Measurements from ENCODE around the gene C9orf78. TPM values are rescaled to one million over a fixed set of nuclear protein-coding genes. Genes with fewer than 3 reads are reported as not detected.
A peak's percentile ranks its signal among the peaks of the same experiment; 100 is the strongest.

Gene C9orf78
- total and polyA plus RNA-seq, 5 donors from 2014 or later = 91.6 to 196 (median 170) TPM

- Mint-ChIP-seq H3K36me3 (peaks cover 9% of the 10 kb centered on the region), H3K9me3 (no peaks in the 10 kb centered on the region), H3K27me3 (no peaks in the 10 kb centered on the region), H3K4me1 (peaks cover 18 to 67% (median 29%) of the 10 kb centered on the region in 4 donors), H3K27ac (peak overlapping the region; percentile 21 to 92 (median 83)), H3K4me3 (peak overlapping the region in 2 of 4 donors; percentile 8 to 41)
- Histone ChIP-seq H3K36me3 (ENCODE audit: control insufficient read depth, insufficient read depth, low read length) (peaks cover 22% of the 10 kb centered on the region), H3K27ac (ENCODE audit: insufficient read depth, low read length, poor library complexity, severe bottlenecking) (peak overlapping the region; percentile 63), H3K9me3 (ENCODE audit: control insufficient read depth in 2 of 2, low read length in 2 of 2) (no peaks in the 10 kb centered on the region), H3K27me3 (ENCODE audit: control insufficient read depth, insufficient read depth, low read length) (no peaks in the 10 kb centered on the region), H3K4me1 (ENCODE audit: control insufficient read depth, insufficient read depth, low read length, poor library complexity, severe bottlenecking) (peaks cover 27% of the 10 kb centered on the region), H3K4me3 (ENCODE audit: low read depth, low read length) (peak overlapping the region; percentile 22)
- ATAC-seq (ENCODE audit: low read depth in 2 of 2) (no peak), DNase-seq (no peak)
Measured at GRCh38 chr9:129845373-129845772, 10.3 kb upstream of the C9orf78 start.

GRCh38 chr9:129841071-129841470, 6.0 kb upstream of the C9orf78 start:
- H3K4me3 ChIP-seq (ENCODE audit: low read depth, low read length) = no peak overlapping the region
- H3K4me1 ChIP-seq (ENCODE audit: control insufficient read depth, insufficient read depth, low read length, poor library complexity, severe bottlenecking) = peaks cover 68% of the 10 kb centered on the region
- H3K27me3 Mint-ChIP-seq = no peaks in the 10 kb centered on the region
- H3K27ac ChIP-seq (ENCODE audit: insufficient read depth, low read length, poor library complexity, severe bottlenecking) = no peak overlapping the region
- no peaks in the 10 kb centered on the region for H3K9me3 Mint-ChIP-seq
- peaks cover 6% of the 10 kb centered on the region for H3K36me3 ChIP-seq (ENCODE audit: control insufficient read depth, insufficient read depth, low read length)
- H3K9me3 ChIP-seq (ENCODE audit: control insufficient read depth in 2 of 2, low read length in 2 of 2) = no peaks in the 10 kb centered on the region
- H3K27ac Mint-ChIP-seq = peak overlapping the region; percentile 52 to 85 (median 71)
- H3K4me3 Mint-ChIP-seq = peak overlapping the region in 2 of 4 donors; percentile 39 to 54
- ATAC-seq (ENCODE audit: low read depth in 2 of 2) = no peak
- no peaks in the 10 kb centered on the region for H3K27me3 ChIP-seq (ENCODE audit: control insufficient read depth, insufficient read depth, low read length)
- peaks cover 32 to 86% (median 53%) of the 10 kb centered on the region in 4 donors for H3K4me1 Mint-ChIP-seq
- DNase-seq = no peak
- peaks cover 3% of the 10 kb centered on the region for H3K36me3 Mint-ChIP-seq

GRCh38 chr9:129840034-129840433, 5.0 kb upstream of the C9orf78 start:
- H3K9me3 Mint-ChIP-seq = no peaks in the 10 kb centered on the region
- Histone ChIP-seq H3K4me1 (ENCODE audit: control insufficient read depth, insufficient read depth, low read length, poor library complexity, severe bottlenecking) (peaks cover 63% of the 10 kb centered on the region), H3K27me3 (ENCODE audit: control insufficient read depth, insufficient read depth, low read length) (no peaks in the 10 kb centered on the region), H3K27ac (ENCODE audit: insufficient read depth, low read length, poor library complexity, severe bottlenecking) (peak overlapping the region; percentile 58), H3K9me3 (ENCODE audit: control insufficient read depth in 2 of 2, low read length in 2 of 2) (no peaks in the 10 kb centered on the region), H3K4me3 (ENCODE audit: low read depth, low read length) (peak overlapping the region; percentile 51), H3K36me3 (ENCODE audit: control insufficient read depth, insufficient read depth, low read length) (peaks cover 6% of the 10 kb centered on the region)
- peaks cover 22 to 79% (median 47%) of the 10 kb centered on the region in 4 donors for H3K4me1 Mint-ChIP-seq
- no peaks in the 10 kb centered on the region for H3K36me3 Mint-ChIP-seq
- H3K4me3 Mint-ChIP-seq = peak overlapping the region; percentile 48 to 99 (median 74)
- DNase-seq (peak in 1 of 3 donors; percentile 48), ATAC-seq (ENCODE audit: low read depth in 2 of 2) (no peak)
- peak overlapping the region; percentile 52 to 90 (median 88) for H3K27ac Mint-ChIP-seq
- no peaks in the 10 kb centered on the region for H3K27me3 Mint-ChIP-seq

- H3K36me3 ChIP-seq (ENCODE audit: control insufficient read depth, insufficient read depth, low read length) = peaks cover 6% of the 10 kb centered on the region
- ATAC-seq (ENCODE audit: low read depth in 2 of 2) (no peak), DNase-seq (no peak)
- Mint-ChIP-seq H3K4me3 (peak overlapping the region; percentile 80 to 99 (median 83)), H3K36me3 (peaks cover 1% of the 10 kb centered on the region), H3K4me1 (peaks cover 17 to 81% (median 48%) of the 10 kb centered on the region in 4 donors), H3K27me3 (no peaks in the 10 kb centered on the region), H3K27ac (peak overlapping the region; percentile 78 to 95 (median 92)), H3K9me3 (no peaks in the 10 kb centered on the region)
- H3K4me3 ChIP-seq (ENCODE audit: low read depth, low read length) = peak overlapping the region; percentile 51
- H3K27ac ChIP-seq (ENCODE audit: insufficient read depth, low read length, poor library complexity, severe bottlenecking) = peak overlapping the region; percentile 58
- no peaks in the 10 kb centered on the region for H3K27me3 ChIP-seq (ENCODE audit: control insufficient read depth, insufficient read depth, low read length)
- H3K9me3 ChIP-seq (ENCODE audit: control insufficient read depth in 2 of 2, low read length in 2 of 2) = no peaks in the 10 kb centered on the region
- peaks cover 60% of the 10 kb centered on the region for H3K4me1 ChIP-seq (ENCODE audit: control insufficient read depth, insufficient read depth, low read length, poor library complexity, severe bottlenecking)
Measured at GRCh38 chr9:129839324-129840023, 4.4 kb upstream of the C9orf78 start.

- H3K4me3 ChIP-seq (ENCODE audit: low read depth, low read length) = peak overlapping the region; percentile 51
- ATAC-seq (ENCODE audit: low read depth in 2 of 2) (no peak), DNase-seq (peak in 1 of 3 donors; percentile 55)
- H3K9me3 ChIP-seq (ENCODE audit: control insufficient read depth in 2 of 2, low read length in 2 of 2) = no peaks in the 10 kb centered on the region
- peaks cover 7% of the 10 kb centered on the region for H3K36me3 ChIP-seq (ENCODE audit: control insufficient read depth, insufficient read depth, low read length)
- no peaks in the 10 kb centered on the region for H3K27me3 ChIP-seq (ENCODE audit: control insufficient read depth, insufficient read depth, low read length)
- Mint-ChIP-seq H3K27me3 (no peaks in the 10 kb centered on the region), H3K9me3 (no peaks in the 10 kb centered on the region), H3K27ac (peak overlapping the region; percentile 78 to 95 (median 92)), H3K36me3 (peaks cover 4% of the 10 kb centered on the region), H3K4me1 (peaks cover 23 to 85% (median 54%) of the 10 kb centered on the region in 4 donors), H3K4me3 (peak overlapping the region; percentile 80 to 99 (median 84))
- H3K27ac ChIP-seq (ENCODE audit: insufficient read depth, low read length, poor library complexity, severe bottlenecking) = peak overlapping the region; percentile 58
- peaks cover 67% of the 10 kb centered on the region for H3K4me1 ChIP-seq (ENCODE audit: control insufficient read depth, insufficient read depth, low read length, poor library complexity, severe bottlenecking)
Measured at GRCh38 chr9:129838707-129839259, 3.7 kb upstream of the C9orf78 start.

- Mint-ChIP-seq H3K4me3 (peak overlapping the region; percentile 97 to 99 (median 98)), H3K27me3 (no peaks in the 10 kb centered on the region), H3K4me1 (peaks cover 24 to 74% (median 55%) of the 10 kb centered on the region in 4 donors), H3K36me3 (peaks cover 10% of the 10 kb centered on the region), H3K27ac (peak overlapping the region; percentile 94 to 98 (median 96)), H3K9me3 (no peaks in the 10 kb centered on the region)
- DNase-seq (peak; percentile 19 to 60 (median 43)), ATAC-seq (ENCODE audit: low read depth in 2 of 2) (no peak)
- Histone ChIP-seq H3K4me1 (ENCODE audit: control insufficient read depth, insufficient read depth, low read length, poor library complexity, severe bottlenecking) (peaks cover 66% of the 10 kb centered on the region), H3K27me3 (ENCODE audit: control insufficient read depth, insufficient read depth, low read length) (no peaks in the 10 kb centered on the region), H3K27ac (ENCODE audit: insufficient read depth, low read length, poor library complexity, severe bottlenecking) (peak overlapping the region; percentile 93), H3K9me3 (ENCODE audit: control insufficient read depth in 2 of 2, low read length in 2 of 2) (no peaks in the 10 kb centered on the region), H3K36me3 (ENCODE audit: control insufficient read depth, insufficient read depth, low read length) (peaks cover 26% of the 10 kb centered on the region), H3K4me3 (ENCODE audit: low read depth, low read length) (peak overlapping the region; percentile 88)
Measured at GRCh38 chr9:129836311-129837007, 1.4 kb upstream of the C9orf78 start.

GRCh38 chr9:129835860-129836223, 767 bp upstream of the C9orf78 start:
- ATAC-seq (ENCODE audit: low read depth in 2 of 2) (no peak), DNase-seq (peak in 1 of 3 donors; percentile 33)
- Histone ChIP-seq H3K36me3 (ENCODE audit: control insufficient read depth, insufficient read depth, low read length) (peaks cover 32% of the 10 kb centered on the region), H3K27me3 (ENCODE audit: control insufficient read depth, insufficient read depth, low read length) (no peaks in the 10 kb centered on the region), H3K4me3 (ENCODE audit: low read depth, low read length) (peak overlapping the region; percentile 88), H3K9me3 (ENCODE audit: control insufficient read depth in 2 of 2, low read length in 2 of 2) (no peaks in the 10 kb centered on the region), H3K4me1 (ENCODE audit: control insufficient read depth, insufficient read depth, low read length, poor library complexity, severe bottlenecking) (peaks cover 66% of the 10 kb centered on the region), H3K27ac (ENCODE audit: insufficient read depth, low read length, poor library complexity, severe bottlenecking) (peak overlapping the region; percentile 93)
- H3K27me3 Mint-ChIP-seq = no peaks in the 10 kb centered on the region
- H3K36me3 Mint-ChIP-seq = peaks cover 12% of the 10 kb centered on the region
- no peaks in the 10 kb centered on the region for H3K9me3 Mint-ChIP-seq
- peaks cover 21 to 67% (median 49%) of the 10 kb centered on the region in 4 donors for H3K4me1 Mint-ChIP-seq
- H3K4me3 Mint-ChIP-seq = peak overlapping the region; percentile 97 to 99 (median 98)
- H3K27ac Mint-ChIP-seq = peak overlapping the region; percentile 56 to 98 (median 96)
